SIG-M5 treated with dmso at 0.1 percent for 504 hours (cell line): ENCODE data around the gene LDB2.
"Not testable (repeated sequence)": the region's sequence is repeated elsewhere in the genome, so short reads cannot be mapped to it uniquely, and the experiment has no call there.

Experiments used
- DNase-seq: peaks from one replicate; lab custom pipeline; 2025; ENCODE audit not compliant: unreplicated experiment; lab: John Stamatoyannopoulos, UW

LDB2 gene

DNA sequence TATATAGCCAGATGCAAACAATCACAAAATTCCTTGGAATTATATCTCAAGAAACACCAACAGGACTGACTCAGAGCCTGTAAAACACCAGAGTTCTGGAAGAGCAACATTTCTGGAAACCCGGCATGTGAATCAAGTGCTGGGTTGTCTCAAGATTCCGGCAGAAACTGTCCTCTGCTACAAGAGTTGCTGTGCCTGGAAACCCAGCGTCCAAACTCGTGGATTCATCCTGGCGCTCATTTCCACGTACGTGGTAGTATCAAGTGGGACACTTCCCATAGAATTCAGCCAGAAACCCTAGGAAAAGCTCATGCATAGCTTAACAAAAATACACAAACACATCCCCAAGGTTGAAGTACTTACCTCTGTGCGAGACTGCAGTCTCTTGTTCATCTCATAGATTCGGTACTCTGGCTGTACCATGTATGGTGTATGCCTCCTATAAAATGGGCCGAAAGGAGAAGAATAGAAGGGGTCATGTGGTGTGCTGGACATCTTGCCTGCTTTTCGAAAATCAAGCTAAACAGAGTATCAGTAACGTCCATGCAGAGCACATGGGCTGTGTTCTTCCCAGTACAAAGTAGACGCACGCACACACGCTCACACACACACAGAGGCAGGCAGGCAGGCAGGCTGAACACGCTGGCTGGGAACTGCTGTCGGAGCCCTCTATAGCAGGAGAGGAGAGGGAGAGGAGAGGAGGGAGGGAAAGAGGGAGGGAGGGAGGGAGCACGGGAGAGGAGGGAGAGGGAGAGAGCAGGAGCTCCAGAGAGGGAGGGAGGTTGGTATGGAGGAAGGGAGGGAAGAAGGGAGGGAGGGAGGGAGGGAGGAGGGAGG is at the start of gene LDB2:
TSS of gene LDB2 (minus strand) at position 655 of the 837 bp plus-strand sequence.
- DNase-seq: no peak

DNA sequence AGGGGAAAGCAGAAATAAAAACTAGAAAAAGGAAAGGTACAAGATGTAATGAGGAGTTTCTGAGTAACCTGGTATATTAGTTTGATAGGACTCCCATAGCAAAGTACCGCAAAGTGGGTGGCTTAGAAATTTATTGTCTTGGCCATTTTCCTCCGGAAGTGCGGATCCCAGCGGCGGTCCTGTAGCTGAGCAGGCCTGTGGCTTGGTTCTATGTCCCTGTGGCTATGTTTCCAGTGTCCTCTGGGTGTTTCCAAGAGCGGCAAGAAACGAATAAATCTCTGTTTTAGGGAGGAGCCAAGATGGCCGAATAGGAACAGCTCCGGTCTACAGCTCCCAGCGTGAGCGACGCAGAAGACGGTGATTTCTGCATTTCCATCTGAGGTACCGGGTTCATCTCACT is 44.0 kb upstream of the LDB2 start:
- DNase-seq: no peak

DNA sequence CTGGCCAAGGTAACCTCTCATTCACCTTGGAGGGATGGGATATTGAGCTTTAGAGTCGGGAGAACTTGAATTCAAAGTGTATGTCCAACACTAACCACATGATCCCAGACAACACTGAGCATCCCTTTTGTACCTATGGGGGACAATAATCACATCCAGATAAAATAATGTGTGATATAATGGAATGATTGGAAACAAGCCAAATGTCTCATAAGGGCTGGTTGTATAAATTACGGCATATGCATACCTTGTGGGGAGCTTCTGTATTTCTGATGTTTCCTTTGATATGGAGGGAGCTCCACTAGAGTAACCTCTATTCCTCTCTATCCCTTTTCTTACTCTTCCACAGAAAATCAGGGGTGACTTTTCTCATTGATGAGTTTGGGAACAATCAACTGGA is 40.7 kb upstream of the LDB2 start:
- DNase-seq: no peak

DNA sequence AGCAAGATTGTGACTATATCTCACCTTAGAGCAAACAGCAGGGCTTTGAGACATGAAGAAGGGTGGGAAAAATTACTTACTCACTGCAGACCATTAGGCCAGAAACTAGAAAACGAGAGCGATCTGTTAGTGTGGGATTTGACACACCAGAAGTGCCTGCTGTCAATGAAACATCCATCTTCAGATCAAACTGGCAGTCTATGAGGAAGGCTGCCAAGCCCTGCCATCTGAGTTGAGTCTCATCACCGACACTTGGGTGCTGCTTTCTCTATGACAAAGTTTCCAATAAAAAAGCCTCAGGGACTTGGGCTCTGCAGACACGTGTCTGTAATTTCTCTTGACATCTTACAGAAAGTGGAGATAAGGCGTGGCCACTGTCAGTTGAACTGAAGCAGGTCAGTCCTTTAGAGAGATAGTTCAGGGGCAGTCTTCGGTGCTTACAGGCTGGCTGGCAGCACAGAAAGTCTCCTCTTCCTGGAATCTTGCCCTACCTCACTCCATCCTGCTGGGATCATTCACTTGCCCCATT is 40.1 kb upstream of the LDB2 start:
- DNase-seq: no peak

DNA sequence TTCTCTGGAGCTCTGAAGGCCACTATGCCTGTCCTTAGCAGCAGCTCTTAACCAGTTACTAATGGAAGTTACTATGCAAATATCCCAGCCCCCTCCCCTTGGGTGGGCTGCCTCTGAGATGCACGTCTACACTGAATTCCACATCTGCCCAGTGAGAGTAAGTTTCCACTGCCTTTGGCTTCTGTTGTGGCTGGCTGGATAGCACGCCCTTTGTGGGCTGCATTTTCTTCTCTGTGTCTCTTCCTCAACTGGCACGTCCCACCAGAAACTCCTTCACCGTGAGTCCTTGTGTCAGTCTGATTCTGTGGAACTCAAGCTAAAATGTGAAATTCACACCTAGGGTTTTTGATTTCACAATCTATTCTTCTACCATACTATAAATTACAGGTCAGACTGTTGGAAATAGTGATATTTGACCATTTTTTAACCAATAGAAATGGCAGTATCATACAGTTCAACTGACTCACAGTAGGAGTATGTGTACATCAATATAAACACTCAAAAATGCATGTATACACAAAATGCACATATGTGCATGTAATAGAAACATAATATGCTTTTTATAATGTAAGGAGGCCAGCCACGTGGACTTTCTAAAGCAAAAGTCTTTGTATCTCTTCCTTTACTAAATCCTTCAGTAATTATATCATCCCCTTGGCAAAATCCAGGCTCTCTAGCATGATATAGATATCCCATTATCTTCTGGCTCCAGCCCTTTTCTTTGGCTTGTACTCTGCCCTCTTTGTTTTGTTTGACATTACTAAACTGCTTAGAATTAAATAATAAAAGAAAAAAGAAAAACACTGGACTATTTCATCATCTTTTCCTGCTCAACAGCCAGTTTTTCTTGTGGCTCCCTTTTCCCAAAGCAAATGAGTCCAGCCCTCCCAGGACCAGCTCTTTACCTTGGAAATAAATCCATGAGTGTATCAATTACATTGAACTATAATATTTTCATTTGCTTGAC is 33.2 kb upstream of the LDB2 start:
- DNase-seq: no peak

DNA sequence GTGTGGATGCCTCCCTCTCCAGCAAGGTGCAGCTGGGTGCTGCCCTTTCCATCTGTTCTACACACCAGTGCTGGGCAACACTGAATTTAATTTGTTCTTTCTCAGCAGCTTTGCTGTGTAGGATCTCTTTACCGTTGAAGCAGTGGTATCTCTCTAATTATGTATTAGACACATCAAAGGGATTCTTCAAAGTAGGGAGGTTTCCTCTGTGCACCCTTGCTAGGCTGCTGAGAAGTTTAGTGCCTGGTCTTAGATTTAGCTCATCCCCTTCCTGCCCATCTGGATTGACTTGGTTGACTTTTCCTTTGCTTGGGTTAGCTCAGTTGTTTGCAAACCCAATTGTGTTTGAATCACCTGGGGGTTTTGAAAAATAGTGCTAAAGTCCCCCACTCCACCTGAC is 27.8 kb upstream of the LDB2 start:
- no peak for DNase-seq

DNA sequence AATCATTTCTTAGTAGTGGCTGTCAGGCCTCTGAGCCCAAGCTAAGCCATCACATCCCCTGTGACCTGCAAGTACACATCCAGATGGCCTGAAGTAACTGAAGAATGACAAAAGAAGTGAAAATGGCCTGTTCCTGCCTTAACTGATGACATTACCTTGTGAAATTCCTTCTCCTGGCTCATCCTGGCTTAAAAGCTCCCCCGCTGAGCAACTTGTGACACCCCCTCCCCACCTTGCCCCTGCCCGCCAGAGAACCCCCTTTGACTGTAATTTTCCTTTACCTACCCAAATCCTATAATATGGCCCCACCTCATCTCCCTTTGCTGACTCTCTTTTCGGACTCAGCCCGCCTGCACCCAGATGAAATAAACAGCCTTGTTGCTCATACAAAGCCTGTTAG is 20.3 kb upstream of the LDB2 start:
- DNase-seq: not testable (repeated sequence)

DNA sequence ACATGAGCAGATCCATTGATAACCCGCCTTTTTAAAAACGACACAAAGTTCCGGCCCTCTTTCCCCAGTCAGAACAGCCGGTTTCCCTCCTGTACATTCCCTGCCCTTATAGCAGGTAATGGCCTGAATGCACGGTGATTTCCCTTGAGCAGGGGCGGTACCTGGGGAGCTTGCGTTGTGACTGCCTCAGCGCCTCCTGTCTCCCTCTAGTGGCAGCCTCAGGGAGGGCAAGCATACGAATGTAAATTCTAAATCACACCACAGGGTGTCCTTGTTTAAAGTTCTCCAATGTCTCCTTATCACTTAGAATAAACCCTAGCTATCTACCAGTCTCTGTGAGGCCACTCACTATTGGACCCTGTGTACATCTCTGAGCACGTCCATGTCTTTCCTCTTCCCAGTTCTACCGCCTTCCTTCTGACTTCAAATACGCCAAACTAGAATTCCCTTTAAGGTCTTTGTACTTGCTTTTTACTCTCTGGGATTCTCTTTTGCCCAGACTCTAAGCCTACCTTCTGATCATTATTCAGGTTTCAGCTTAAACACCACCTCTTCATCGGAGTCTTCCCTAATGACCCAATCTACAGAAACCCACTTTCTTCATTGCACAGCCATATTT is 18.4 kb upstream of the LDB2 start:
- DNase-seq: peak; percentile 43

DNA sequence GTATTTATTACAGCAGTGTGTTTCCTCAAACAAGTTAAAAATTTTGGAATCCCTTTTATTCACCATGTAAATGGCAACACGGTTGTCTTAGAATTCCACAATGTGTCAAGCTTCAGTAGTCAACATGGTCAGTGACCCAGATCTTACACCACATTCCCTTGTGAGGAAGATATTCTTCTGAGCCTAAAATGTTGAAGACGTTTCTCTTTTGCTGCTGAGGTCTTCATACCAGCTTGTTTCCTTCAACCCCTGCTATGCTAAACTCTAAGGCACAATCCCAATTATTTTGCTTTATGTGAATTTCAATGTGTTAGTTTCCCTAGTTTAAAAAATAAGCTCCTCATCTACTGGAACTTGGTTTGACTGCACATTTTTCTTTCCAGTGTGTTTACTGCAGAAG is 17.6 kb upstream of the LDB2 start:
- no peak for DNase-seq

DNA sequence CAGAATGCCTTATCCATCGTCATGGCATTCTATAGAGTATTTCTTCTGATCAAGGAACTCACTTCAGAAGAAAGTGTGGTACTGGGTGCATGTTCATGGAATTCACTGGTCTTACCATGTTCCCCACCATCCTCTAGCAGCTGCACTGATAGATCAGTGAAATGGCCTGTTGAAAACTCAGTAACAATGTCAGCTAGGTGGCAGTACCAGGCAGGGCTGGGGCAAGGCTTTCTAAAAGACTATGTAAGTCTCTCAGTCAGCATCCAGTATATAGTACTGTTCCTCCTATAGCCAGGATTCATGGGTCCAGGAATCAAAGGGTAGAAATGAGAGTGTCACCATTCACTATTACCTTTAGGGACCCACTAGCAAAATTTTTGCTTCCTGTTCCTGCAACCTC is 15.8 kb upstream of the LDB2 start:
- peak; percentile 5 for DNase-seq

DNA sequence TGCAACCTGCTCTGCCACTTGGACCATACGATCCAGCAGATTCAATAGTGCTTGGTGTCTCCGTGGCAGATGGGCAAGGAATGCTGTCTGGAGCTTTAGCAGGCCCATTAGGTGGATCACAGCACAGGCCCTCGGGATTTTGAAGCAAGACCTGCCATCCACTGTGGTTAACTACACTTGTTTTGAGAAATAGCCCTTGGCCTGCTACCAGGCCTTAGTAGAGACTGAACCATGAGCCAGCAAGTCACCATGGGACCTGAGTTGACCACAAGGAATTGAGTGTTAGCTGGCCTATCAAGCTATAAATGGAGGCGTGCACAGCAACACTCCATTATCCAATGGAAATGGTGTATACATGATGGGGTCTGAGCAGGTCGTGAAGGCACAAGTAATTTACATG is 14.5 kb upstream of the LDB2 start:
- DNase-seq: no peak

DNA sequence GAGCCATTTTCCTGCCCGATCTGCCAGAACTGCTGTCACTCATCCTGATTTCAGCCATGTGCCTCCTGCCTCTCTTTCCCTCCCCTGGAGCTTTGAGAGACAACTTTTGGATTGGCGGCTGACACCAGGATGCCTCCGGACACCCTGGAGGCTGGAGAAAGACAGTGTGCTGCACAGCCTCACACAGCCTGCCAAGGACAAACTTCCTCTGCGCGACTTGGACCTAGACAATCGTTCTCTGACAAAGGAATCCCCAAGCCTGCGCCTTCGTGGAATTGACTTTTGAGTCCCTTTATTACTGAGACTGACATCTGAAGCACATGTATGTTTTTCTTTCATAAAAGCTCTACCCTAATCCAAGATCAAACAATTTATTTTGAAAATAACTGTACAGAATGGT is 10.8 kb upstream of the LDB2 start:
- DNase-seq: no peak

DNA sequence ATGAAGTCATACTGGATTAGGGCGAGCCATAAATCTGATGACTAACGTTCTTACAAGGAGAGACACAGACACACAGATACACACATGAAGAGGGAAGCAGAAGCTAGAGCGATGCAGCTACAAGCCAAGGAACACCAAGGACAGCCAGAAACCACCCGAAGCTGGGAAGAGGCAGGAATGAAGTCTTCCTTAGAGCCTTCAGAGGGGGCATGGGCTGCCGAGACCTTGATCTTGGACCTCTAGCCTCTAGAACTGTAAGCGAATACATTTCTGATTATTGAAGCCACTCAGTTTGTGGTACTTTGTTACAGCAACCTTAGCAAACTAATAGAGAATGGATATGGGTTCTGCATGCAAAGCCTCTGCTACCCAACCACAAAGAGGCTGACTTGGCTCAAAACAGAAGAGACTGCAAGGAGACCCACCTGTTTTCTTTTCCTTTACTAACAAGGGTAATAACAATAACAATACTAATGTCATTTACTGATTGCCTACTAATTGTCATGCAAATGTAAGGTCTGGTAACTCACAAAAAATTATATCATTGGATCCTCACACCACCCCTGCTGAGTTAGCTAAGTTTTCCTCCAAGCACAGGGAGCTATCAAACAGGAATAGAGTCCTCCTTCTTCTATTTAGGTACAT is 10.1 kb upstream of the LDB2 start:
- no peak for DNase-seq

DNA sequence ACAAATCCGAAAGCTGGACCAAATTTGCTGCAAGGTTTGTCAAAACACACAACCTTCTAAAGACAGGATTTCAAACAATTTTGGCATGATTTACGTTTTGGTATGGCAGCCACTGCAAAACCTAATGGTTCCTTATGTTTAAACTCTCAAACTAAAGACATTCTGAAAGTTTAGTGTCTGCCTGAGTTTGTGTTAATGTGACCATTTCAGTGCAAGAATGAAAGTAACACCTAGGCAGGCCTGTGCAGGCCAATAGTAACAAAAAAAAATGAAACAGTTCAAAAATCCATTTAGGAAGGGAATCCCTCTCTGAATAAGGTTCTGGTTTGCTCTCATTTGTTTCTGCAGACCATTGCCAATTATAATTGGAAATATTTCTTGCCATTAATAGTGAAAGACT is 1.9 kb upstream of the LDB2 start:
- DNase-seq: no peak

DNA sequence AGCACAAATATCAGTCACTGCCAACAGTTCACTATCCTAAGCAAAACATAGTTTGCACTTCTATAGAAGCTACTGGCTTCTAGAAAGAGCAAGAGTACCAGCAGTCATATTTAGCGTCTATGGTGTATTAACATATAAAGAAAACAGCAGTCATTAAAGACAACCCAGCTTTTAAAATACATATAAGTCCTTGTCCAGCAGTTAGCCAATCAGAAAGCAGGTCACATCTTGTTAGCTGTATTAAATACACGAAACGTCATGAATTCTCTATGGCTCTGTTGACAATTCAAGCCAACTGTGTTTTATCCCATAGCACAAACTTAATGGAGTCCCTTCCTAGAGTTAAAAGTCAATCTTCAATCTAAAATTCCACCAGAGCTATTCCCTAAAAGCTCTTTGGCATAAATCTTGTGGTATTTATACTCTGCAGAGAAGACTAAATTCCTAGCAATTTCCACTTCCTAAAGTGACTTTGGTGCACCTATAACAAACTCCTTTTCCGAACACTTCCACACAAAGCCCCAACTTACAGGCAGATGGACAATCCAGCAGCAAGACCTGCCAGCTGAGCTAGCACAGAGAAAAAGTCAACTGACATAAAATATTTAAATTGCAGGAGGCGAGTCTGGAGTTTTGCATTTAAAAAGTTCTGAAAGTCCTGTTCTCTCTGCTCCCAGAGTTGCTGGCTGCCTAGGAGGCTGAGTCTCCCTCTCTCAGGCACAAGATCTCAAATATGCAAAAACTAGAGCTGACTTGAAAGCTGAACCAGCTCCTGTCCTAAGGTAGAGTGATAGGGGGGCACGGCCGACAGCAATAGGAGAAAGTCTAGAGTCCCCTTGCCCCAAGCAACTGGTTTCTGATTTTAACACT is 1.3 kb downstream of the LDB2 start:
- DNase-seq: no peak

DNA sequence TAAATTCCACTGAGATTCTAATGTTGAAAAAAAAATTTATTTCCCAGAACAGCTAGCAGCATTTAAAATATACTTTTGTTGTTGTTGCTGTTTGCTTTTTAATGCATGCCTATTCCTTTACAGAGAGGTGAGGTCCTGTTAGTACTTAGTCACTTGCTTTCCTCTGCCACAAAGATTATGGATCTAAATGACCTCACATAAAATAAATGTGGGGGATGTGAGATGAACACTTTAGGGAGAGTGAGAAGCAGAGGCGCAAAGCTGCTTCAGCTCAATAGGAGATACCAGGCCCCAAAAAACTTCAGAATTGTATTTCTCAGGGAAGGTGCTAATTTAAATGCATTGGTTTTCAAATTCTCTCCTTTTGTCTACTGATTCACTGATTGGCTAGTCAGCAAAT is 4.0 kb downstream of the LDB2 start:
- no peak for DNase-seq

DNA sequence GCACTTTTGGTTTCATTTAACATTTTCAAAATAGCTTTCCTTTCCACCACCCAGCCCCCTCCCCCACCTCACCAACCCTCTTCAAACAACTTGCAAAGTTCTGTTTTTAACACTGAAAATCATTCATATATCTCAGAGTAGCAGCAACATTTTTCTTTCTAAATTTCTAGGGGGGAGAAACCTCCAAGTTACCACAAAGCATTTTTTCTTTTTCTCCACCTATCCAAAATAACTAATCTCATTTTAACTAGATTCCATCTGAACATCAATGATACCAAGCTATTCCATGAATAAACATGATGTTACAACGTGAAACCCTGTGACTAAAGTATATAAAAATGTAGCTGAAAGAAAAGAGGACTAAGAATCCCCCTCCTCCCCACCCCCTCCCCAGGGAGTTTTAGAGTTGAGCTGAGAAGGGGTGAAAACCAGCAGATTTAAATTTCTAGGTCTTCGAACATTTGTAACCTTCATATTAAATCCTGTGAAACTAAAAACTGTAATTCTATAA is 5.2 kb downstream of the LDB2 start:
- DNase-seq: no peak

DNA sequence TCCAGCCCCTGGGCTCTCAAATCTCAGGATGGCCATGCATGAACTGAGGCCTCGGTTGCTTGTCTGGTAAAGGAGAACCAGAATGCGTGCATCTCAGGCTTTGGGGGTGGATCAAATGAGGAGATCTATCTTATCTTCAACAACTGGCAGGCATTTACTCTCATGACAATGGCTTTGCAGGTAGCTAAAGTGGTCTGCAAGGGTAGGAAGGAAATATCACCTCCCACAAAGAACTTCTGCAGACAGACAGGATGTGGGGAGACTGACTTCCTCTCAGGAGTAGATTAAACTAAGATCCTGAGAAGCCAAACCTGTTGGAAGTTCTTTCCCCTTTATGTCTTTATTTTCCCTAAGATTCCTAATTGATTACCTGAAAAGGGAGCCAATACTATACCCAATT is 7.8 kb downstream of the LDB2 start:
- DNase-seq: no peak

DNA sequence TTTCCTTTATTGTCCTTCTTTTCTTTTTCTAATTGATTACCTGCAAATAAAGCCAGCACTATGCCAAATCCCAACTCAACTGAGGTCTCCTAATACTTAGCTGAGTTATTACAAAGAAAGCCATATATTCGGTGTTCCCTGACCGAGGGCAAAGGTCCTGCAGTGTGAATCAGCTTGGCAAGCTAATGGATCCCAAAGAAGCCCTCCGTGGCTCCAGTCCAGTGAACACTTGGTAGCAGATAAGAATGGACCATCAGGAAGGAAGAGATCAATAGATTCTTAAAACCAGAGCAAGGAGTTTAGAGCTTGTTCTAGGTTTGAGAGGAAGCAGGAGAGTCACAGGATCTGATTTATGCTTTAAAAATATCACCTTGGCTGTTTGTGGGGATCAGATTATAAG is 8.5 kb downstream of the LDB2 start:
- no peak for DNase-seq

DNA sequence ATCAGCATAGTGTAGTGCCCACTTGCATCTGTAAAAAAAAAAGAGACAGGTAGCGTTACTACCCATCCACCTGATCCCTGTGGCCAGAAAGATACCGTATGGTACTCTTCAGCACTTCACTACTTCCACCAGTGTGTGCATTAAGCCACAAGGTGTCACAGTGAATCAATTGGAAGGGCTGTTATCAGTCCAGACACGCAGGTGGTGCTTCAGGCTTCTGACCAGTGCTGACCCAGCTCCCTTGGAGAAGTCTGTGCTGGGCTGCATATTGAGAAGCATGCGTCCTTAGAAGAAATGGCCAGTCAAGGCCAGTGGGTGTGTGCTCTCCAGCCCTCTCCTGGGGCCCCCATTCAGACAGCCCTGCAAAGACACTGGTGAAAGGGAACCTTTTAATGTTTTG is 10.6 kb downstream of the LDB2 start:
- DNase-seq: no peak
